K562 (cell line): Measurements from ENCODE around the gene RNH1. TPM values are rescaled to one million over a fixed set of nuclear protein-coding genes. Genes with fewer than 3 reads are reported as not detected.

Experiments used
- ATAC-seq: fragments of 200-7000 bp; cut with Tn5 transposase; 3 replicates; pipeline ENCODE4 v1.9.1; 2020; ENCODE audit warnings: moderate library complexity
- BruUV-seq: library from RNA; stranded (reverse); fragments of 400-500 nt; replicated peaks from 2 replicates; lab custom pipeline; 2021; lab: Mats Ljungman, UMichigan
- CTCF ChIA-PET: fragments of 300-600 bp; formaldehyde crosslinking; extraction: SDS; loops from one replicate; lab custom pipeline; 2021; ENCODE audit warnings: low intra/inter-chr PET ratio; lab: Yijun Ruan, JAX
- POLR2A ChIA-PET: fragments of 300-600, 350-650 bp; sonication (Branson Sonifier 250); formaldehyde crosslinking; extraction: SDS; loops from one replicate; lab custom pipeline; 2021; ENCODE audit warnings: antibody characterized with exemption, inconsistent platforms; lab: Yijun Ruan, JAX
- DNase-seq, 4 experiments: peaks; one replicate each; pipeline versions ENCODE4 v3.0.0 to v3.0.0-alpha.2; 2011 to 2018; ENCODE audit warnings: low spot score in 3 of 4, mixed read lengths in 3 of 4; ENCODE audit errors: extremely low read depth in 1 of 4
- FAIRE-seq: peaks from 2 replicates; lab custom pipeline; 2011; peaks lifted over from hg19 to GRCh38; lab: Jason Lieb, UNC
- H2AFZ ChIP-seq: 2 replicates; pipeline ENCODE4 v1.6.0; 2011; ENCODE audit warnings: low read depth, low read length, control low read depth, inconsistent platforms
- H3K27ac ChIP-seq: fragments of 200-600 bp; 3 replicates; pipeline ENCODE4 v1.8.0; 2011; ENCODE audit warnings: low read depth, mild to moderate bottlenecking, control low read depth, inconsistent platforms, low read length, moderate library complexity, mixed read lengths; ENCODE audit errors: extremely low read depth
- H3K27me3 ChIP-seq, 2 experiments: fragments of 300-600 bp in 1 of 2; 2 replicates in 1 of 2; 3 replicates in 1 of 2; pipeline versions ENCODE4 v1.6.0 to v1.8.0; 2011; ENCODE audit warnings: inconsistent platforms in 2 of 2, low read length in 2 of 2, mild to moderate bottlenecking in 1 of 2, mixed read lengths in 1 of 2, moderate library complexity in 1 of 2; ENCODE audit not compliant: control insufficient read depth in 2 of 2, insufficient read depth in 2 of 2
- H3K36me3 ChIP-seq: fragments of 300-600 bp; 3 replicates; pipeline ENCODE4 v1.8.0; 2011; ENCODE audit warnings: mild to moderate bottlenecking, low read length, inconsistent platforms; ENCODE audit not compliant: control insufficient read depth, insufficient read depth
- H3K4me1 ChIP-seq, 2 experiments: fragments of 200-600 bp in 1 of 2; replicated peaks in 1 of 2; 2 replicates in 1 of 2; 3 replicates in 1 of 2; pipeline versions ENCODE4 v1.5.1 to v1.8.0; 2011; ENCODE audit warnings: inconsistent platforms in 2 of 2, low read length in 2 of 2, mild to moderate bottlenecking in 1 of 2, mixed read lengths in 1 of 2, moderate library complexity in 1 of 2; ENCODE audit not compliant: control insufficient read depth in 2 of 2, insufficient read depth in 2 of 2
- H3K4me2 ChIP-seq: 2 replicates; pipeline ENCODE4 v1.6.1; 2011; ENCODE audit warnings: low read length, control low read depth, inconsistent platforms, mixed read lengths; ENCODE audit not compliant: insufficient read depth
- H3K4me3 ChIP-seq: fragments of 200-600 bp; sonication (generic), shearing (Covaris generic); 2 replicates; pipeline ENCODE4 v1.5.1; 2016; ENCODE audit warnings: control low read depth, inconsistent platforms
- H3K79me2 ChIP-seq: fragments of 200-600 bp; 3 replicates; pipeline ENCODE4 v1.8.0; 2011; ENCODE audit warnings: low read length, inconsistent platforms; ENCODE audit not compliant: control insufficient read depth, insufficient read depth
- H3K9ac ChIP-seq, 2 experiments: 2 replicates each; pipeline versions ENCODE4 v1.6.0 to v1.6.1; 2011; ENCODE audit warnings: low read depth in 2 of 2, low read length in 2 of 2, control low read depth in 1 of 2, inconsistent platforms in 1 of 2, mild to moderate bottlenecking in 1 of 2, mixed read lengths in 1 of 2; ENCODE audit not compliant: insufficient read depth in 1 of 2
- H3K9me1 ChIP-seq: one replicate; pipeline ENCODE4 v1.6.0; 2011; ENCODE audit warnings: inconsistent platforms, mild to moderate bottlenecking, low read length, moderate library complexity; ENCODE audit not compliant: control insufficient read depth, insufficient read depth
- H3K9me3 ChIP-seq: replicated peaks from 2 replicates; pipeline ENCODE4 v1.5.1; 2011; ENCODE audit warnings: low read depth, low read length, inconsistent platforms; ENCODE audit not compliant: control insufficient read depth, insufficient read depth
- H4K20me1 ChIP-seq: replicated peaks from 2 replicates; pipeline ENCODE4 v1.6.1; 2011; ENCODE audit warnings: low read length, inconsistent platforms, mixed read lengths; ENCODE audit not compliant: control insufficient read depth, insufficient read depth
- CBX2 ChIP-seq: fragments of 200-600 bp; sonication (generic); IDR thresholded peaks from one replicate; pipeline ENCODE4 v1.6.1; 2012; ENCODE audit warnings: mild to moderate bottlenecking, low read length, inconsistent platforms; ENCODE audit not compliant: insufficient read depth, poor library complexity, severe bottlenecking
- GATA2 ChIP-seq: sonication (generic); formaldehyde crosslinking; IDR thresholded peaks from 2 replicates; pipeline ENCODE4 v1.4.0; 2020; ENCODE audit warnings: mild to moderate bottlenecking, missing genetic modification reagents
- POLR2G ChIP-seq: fragments of 200-400 bp; formaldehyde crosslinking; IDR thresholded peaks from 2 replicates; pipeline ENCODE4 v1.6.1; 2017; ENCODE audit warnings: low read depth, mild to moderate bottlenecking, antibody characterized with exemption, low read length, moderate library complexity
- RAD51 ChIP-seq: fragments of 450-650 bp; IDR thresholded peaks from 2 replicates; pipeline ENCODE4 v1.7.1; 2016; ENCODE audit warnings: low read depth, mild to moderate bottlenecking, borderline replicate concordance
- RBFOX2 ChIP-seq: fragments of 200-400 bp; formaldehyde crosslinking; IDR thresholded peaks from 2 replicates; pipeline ENCODE4 v1.6.1; 2017; ENCODE audit warnings: low read depth, mild to moderate bottlenecking, low read length, moderate library complexity
- RBM17 ChIP-seq: fragments of 200-400 bp; formaldehyde crosslinking; IDR thresholded peaks from 2 replicates; pipeline ENCODE4 v1.6.1; 2017; ENCODE audit warnings: low read depth, mild to moderate bottlenecking, low read length, borderline replicate concordance
- WGBS: fragments of 100-300 bp; shearing (Covaris generic); methylation state at CpG from one replicate; pipeline ENCODE4 v1.1.6; 2016; ENCODE audit warnings: low coverage, mixed read lengths; ENCODE audit not compliant: insufficient coverage; ENCODE audit errors: missing lambda C conversion rate; 5-methylcytosine and 5-hydroxymethylcytosine counted together
- in situ Hi-C: fragments of 300-500 bp; cut with MboI; formaldehyde crosslinking; loops from 4 replicates; pipeline ENCODE4 v1.15.0; 2018; ENCODE audit warnings: inconsistent platforms, mixed read lengths
- intact Hi-C: fragments of 100-400 bp; cut with micrococcal nuclease; formaldehyde crosslinking; loops from 2 replicates; pipeline ENCODE4 v1.14.2; 2022
- polyA plus RNA-seq, 8 experiments: library from polyadenylated mRNA; depleted of rRNA in 4 of 8; stranded (reverse) in 5 of 8; unstranded in 3 of 8; fragments of >200 nt; fragmentation: Nextera tagmentation in 2 of 8; fragmentation: Illumina TruSeq in 1 of 8; extraction: Ambion mirVana in 2 of 8; extraction: Trizol in 1 of 8; gene quantifications; 2 replicates each; pipeline versions ENCODE4 v1.2.1 to v1.2.3, GENCODE V29; 2011 to 2014; ENCODE audit warnings: inconsistent platforms in 1 of 8, missing spikeins in 1 of 8
- total RNA-seq, 7 experiments: library from RNA; depleted of rRNA in 6 of 7; stranded (reverse); fragments of >200 nt in 6 of 7; fragmentation: Illumina TruSeq in 2 of 7; extraction: Trizol in 2 of 7; gene quantifications; 2 replicates each; pipeline versions ENCODE4 v1.2.1 to v1.2.3, GENCODE V29; 2011 to 2021; ENCODE audit warnings: low replicate concordance in 1 of 7

Gene RNH1
- total and polyA plus RNA-seq, 9 of the 15 experiments (the other 6 are each of a cell fraction or from before 2014, with no cell fraction given): 2.5 to 160 (median 44.3) TPM

DNA sequence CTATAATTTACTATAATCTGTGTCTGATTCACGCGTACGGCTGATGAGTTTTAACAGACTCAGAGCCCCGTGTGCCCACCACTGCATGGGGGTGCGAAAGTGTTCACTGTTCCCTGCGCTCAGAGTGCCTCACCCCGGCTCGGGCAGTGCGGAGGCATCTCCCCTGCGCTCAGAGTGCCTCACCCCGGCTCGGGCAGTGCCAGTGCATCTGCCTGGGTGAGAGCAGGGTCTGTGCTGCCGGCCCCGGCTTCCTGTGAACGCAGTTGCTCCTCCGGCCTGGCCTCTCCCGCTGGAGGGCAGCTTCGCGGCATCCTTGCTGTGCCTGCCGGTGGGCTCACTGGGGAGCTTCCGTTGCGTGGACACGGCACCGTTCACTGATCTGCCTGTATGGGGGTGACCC lies 42.7 kb downstream of the RNH1 start:
- H3K27ac ChIP-seq: no peak overlapping the region
- H2AFZ ChIP-seq: no peak overlapping the region
- ATAC-seq (no peak), DNase-seq (no peak), FAIRE-seq (no peak)
- no peaks in the 10 kb centered on the region for H3K9me1 ChIP-seq
- in situ Hi-C loops (no loop called here), intact Hi-C loops (no loop called here)
- H3K27me3 ChIP-seq: no peaks in the 10 kb centered on the region
- H4K20me1 ChIP-seq: peaks cover 10% of the 10 kb centered on the region; the same call in 1 of the 2 replicates
- peak overlapping the region in 1 of 2 experiments; percentile 59; a peak in 2 of 4 replicates for H3K9ac ChIP-seq
- H3K4me2 ChIP-seq: no peak overlapping the region
- TF ChIP-seq POLR2G (0 out of 2 replicates have a peak, but pooled peaks have one; percentile 29), RBM17 (no peak), RAD51 (no peak), GATA2 (CRISPR knock-in tag) (no peak)
- BruUV-seq: TSS peak; percentile 17
- POLR2A ChIA-PET: no interaction called here
- CTCF ChIA-PET: no interaction called here
- H3K4me3 ChIP-seq: no peak overlapping the region
- peaks cover 47% of the 10 kb centered on the region for H3K36me3 ChIP-seq
- WGBS: 93% methylated on average over 16 of the region's 24 CpGs
- peaks cover 38% of the 10 kb centered on the region for H3K79me2 ChIP-seq
- H3K4me1 ChIP-seq: peaks cover 24 to 40% of the 10 kb centered on the region in 2 experiments
- no peaks in the 10 kb centered on the region for H3K9me3 ChIP-seq

DNA sequence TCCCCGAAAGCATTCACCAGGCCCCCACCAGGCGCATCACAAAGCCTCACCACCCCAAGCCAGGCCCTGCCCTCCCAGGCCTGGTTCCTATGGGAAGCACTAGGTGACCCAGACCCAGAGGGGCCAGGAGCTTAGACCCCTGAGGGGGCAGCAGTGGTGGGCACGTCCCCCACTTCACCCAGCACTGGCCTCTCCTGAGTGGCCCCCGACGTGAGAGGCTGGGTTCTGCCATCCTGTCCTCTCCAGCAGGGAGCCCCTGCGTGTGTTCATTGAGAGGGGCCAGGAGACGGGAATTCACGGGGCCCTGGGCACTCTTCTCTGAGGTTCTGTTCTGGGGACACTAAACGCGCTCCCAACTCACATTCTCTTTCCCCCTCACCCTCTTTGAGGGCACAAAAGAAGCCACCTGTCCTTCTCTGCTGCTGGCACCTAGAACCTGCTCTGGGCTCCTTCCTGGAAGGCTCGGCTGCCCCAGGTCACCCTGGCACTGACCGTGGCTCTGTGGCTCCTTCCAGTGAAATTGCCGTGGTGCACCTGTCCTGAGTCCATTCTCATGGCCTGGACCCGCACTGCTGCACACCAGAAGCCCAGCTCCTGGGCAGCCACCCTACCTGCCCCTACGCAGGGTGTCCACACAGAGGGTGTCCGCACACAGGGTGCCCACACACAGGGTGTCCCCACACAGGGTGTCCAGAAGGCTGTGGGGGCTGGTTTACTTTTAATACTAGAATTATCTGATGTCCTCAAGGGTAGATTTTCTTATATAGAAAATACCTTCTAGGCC lies 44.7 kb downstream of the RNH1 start:
- Histone ChIP-seq H3K4me2 (no peak overlapping the region), H3K4me1 (peaks cover 26 to 44% of the 10 kb centered on the region in 2 experiments), H3K9ac (peak overlapping the region in 1 of 2 experiments; percentile 90; a peak in 2 of 4 replicates), H3K27ac (no peak overlapping the region)
- no peak for DNase-seq
- TF ChIP-seq CBX2: no peak
- 0 out of 2 replicates have a peak, but pooled peaks have one; percentile 18 for TF ChIP-seq RBFOX2
- TF ChIP-seq, all 486 proteins: peak for 1
- Histone ChIP-seq H3K4me3 (no peak overlapping the region), H3K79me2 (peaks cover 48% of the 10 kb centered on the region), H4K20me1 (peaks cover 10% of the 10 kb centered on the region; the same call in 1 of the 2 replicates), H3K36me3 (peaks cover 61% of the 10 kb centered on the region), H3K27me3 (no peaks in the 10 kb centered on the region), H2AFZ (no peak overlapping the region), H3K9me3 (no peaks in the 10 kb centered on the region), H3K9me1 (no peaks in the 10 kb centered on the region)
- intact Hi-C loops (no loop called here), in situ Hi-C loops (no loop called here)
- BruUV-seq: no TSS peak
- WGBS: 96% methylated on average over 10 of the region's 16 CpGs
- ChIA-PET CTCF (no interaction called here), POLR2A (interaction anchor here (0.6 to 3.1 kb wide), 3 partner anchors 11 to 37 kb away, joined by 3 to 16 read pairs (median 3); no protein-coding TSS in a partner anchor)
- FAIRE-seq: no peak
- no peak for ATAC-seq
